Right cardiac atrium (tissue), 5 donors: ENCODE results near the gene INCENP. TPM values are rescaled to one million over a fixed set of nuclear protein-coding genes. Genes with fewer than 3 reads are reported as not detected.

Experiments
- ATAC-seq, 2 donors: fragments of 200-7000 bp; cut with Tn5 transposase; one replicate each; pipeline versions ENCODE4 v1.8.0 to v1.9.1; 2020; ENCODE audit warnings: moderate library complexity in 2 of 2, mild to moderate bottlenecking in 1 of 2
- DNase-seq, 3 donors: peaks; one replicate each; pipeline ENCODE4 v3.0.0-alpha.2; 2020
- H3K27ac ChIP-seq: one replicate; pipeline ENCODE4 v1.5.1; 2013; ENCODE audit warnings: mild to moderate bottlenecking, low read length, control low read depth, moderate library complexity
- H3K27me3 ChIP-seq: one replicate; pipeline ENCODE4 v1.6.1; 2013; ENCODE audit not compliant: control insufficient read depth, insufficient read depth
- H3K4me1 ChIP-seq: one replicate; pipeline ENCODE4 v1.6.1; 2013; ENCODE audit warnings: low read length; ENCODE audit not compliant: control insufficient read depth, insufficient read depth
- H3K4me3 ChIP-seq: one replicate; pipeline ENCODE4 v1.5.1; 2013; ENCODE audit warnings: low read length, control low read depth
- H3K9me3 ChIP-seq: one replicate; pipeline ENCODE4 v1.6.1; 2013; ENCODE audit warnings: low read length; ENCODE audit not compliant: control insufficient read depth
- WGBS: extraction: QIAGEN DNeasy Blood & Tissue Kit; methylation state at CpG from one replicate; pipeline ENCODE4 v1.1.7; 2013; 5-methylcytosine and 5-hydroxymethylcytosine counted together
- intact Hi-C, 4 donors: fragments of 100-400 bp; cut with DNase I; formaldehyde crosslinking; loops; one replicate each; pipeline versions ENCODE4 v1.11.0 to v1.14.0; 2022 to 2023
- polyA plus RNA-seq: library from polyadenylated mRNA; stranded (reverse); fragments of 200-250 nt; gene quantifications from one replicate; pipeline ENCODE4 v1.2.3, GENCODE V29; 2013
- total RNA-seq, 4 donors: library from RNA; stranded (reverse); fragmentation: NEBNext Ultra II Directional; extraction: Animal tissue kit (Norgen Biotek cat#: 25700); gene quantifications; one replicate each; pipeline ENCODE4 v1.2.1, GENCODE V29; 2021
- donor health status: healthy with polysubstance abuse.
- donor health status: DM: no; HTN: yes; CAD: no.
- donor health status: DM: no; HTN: no; CAD: no.
- donor health status: DM: no; HTN: yes; CAD: no; lungs with severe emphysema.
- donor health status: DM: yes; HTN: yes; CAD: no.

The INCENP gene
- total and polyA plus RNA-seq, 5 donors: 3.6 to 24.4 (median 17.9) TPM

DNA sequence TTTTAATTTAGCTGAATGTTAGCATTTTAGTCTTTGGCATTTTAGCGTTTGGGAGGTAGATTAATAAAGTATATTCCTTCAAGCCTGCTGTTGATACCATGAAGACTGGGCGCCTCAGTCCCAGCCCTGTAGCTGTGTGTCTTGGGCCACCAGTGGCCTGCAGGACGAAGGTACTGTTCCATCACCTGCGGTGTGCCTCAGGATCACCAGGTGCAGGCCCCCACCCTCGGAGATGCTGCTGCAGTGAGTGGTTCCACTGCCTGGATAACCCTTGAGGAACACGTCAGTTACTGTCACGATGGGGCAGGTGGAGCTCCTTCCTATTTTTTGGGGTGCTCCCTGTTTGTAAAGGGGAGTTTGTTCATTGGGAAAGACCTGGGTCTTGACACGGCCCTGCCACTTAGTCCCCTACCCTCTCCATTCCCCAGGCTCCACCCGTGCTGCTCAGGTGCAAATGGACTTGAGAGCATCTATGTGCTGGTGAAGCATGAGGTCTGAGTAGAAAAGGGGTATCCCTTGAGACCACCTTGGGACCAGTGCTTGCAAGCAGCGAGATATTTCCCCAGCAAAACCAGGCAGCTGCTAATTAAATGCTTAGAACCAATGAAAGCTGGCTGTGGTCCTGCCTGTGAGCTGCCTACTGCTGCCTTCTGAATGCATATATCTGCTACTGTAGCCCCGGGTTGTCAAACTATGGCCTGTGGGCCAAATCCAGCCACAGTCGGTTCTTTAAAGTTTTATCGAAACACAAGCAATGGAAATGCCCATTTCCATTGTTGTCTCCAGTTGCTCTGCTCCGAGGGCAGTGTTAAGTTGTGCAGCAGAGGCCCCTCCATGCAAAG lies 28.7 kb downstream of the INCENP start:
- Histone ChIP-seq H3K27me3 (no peaks in the 10 kb centered on the region), H3K9me3 (no peaks in the 10 kb centered on the region), H3K27ac (no peak overlapping the region), H3K4me1 (peaks cover 7% of the 10 kb centered on the region), H3K4me3 (no peak overlapping the region)
- DNase-seq: no peak
- ATAC-seq: peak in 1 of 2 donors; percentile 15
- 90% methylated on average over 14 of the region's 14 CpGs for WGBS
- intact Hi-C loops: no loop called here

DNA sequence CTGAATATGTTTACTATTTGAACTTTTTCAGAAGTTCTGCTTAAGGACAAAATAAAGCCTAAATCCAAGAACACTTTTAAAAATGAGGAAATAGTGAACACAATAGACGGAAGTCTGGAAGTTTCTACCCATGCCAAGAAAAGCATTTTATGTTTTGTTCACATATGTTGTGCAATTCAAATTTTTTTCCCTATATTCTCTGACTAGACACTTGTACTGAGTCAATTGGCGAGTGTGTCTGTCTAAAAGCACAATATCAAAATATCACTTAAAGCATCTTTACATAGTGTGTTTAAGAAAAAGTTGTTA lies 29.2 kb downstream of the INCENP start:
- WGBS: 70% methylated on average over 2 of the region's 2 CpGs
- intact Hi-C loops: no loop called here
- H3K4me1 ChIP-seq: peaks cover 7% of the 10 kb centered on the region
- H3K27me3 ChIP-seq: no peaks in the 10 kb centered on the region
- no peak overlapping the region for H3K4me3 ChIP-seq
- ATAC-seq (peak in 1 of 2 donors; percentile 34), DNase-seq (no peak)
- H3K9me3 ChIP-seq: no peaks in the 10 kb centered on the region
- no peak overlapping the region for H3K27ac ChIP-seq

DNA sequence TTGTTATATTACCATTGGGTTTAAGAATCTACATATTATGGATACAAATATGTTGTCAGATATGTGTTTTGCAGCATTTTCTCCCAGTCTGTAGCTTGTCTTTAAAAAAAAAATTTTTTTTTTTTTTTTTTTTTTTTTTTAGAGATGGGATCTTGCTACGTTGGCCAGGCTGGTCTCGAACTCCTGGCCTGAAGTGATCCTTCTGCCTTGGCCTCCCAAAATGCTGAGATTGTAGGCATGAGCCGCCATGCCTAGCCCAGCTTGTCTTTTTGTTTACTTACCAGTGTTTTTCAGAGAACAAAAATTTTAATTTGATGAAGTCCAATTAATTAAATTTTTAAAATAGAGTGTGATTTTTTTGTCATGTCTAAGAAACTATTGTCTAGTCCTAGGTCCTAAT lies 29.8 kb downstream of the INCENP start:
- intact Hi-C loops: no loop called here
- ATAC-seq: no peak
- no peak for DNase-seq
- Histone ChIP-seq H3K27ac (no peak overlapping the region), H3K4me1 (peaks cover 7% of the 10 kb centered on the region), H3K4me3 (no peak overlapping the region), H3K9me3 (no peaks in the 10 kb centered on the region), H3K27me3 (no peaks in the 10 kb centered on the region)
- WGBS: 82% methylated on average over 3 of the region's 3 CpGs

DNA sequence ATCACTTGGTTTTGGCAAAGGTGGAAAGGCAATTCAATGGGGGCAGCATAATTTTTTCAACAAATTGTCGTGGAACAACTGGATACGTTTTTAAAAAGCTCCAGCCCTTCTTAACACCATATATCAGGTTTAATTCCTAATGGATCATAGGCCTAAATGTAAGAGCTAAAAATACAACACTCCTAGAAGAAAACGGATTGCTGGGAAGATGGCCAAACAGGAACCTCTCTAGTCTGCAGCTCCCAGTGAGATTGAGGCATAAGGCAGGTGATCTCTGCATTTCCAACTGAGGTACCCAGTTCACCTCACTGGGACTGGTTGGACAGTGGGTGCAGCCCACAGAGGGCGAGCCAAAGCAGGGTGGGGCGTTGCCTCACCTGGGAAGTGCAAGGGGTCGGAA lies 33.8 kb downstream of the INCENP start:
- ATAC-seq (no peak), DNase-seq (no peak)
- H3K27me3 ChIP-seq: no peaks in the 10 kb centered on the region
- peaks cover under 1% of the 10 kb centered on the region for H3K4me1 ChIP-seq
- no peak overlapping the region for H3K27ac ChIP-seq
- H3K4me3 ChIP-seq: no peak overlapping the region
- intact Hi-C loops: no loop called here
- no peaks in the 10 kb centered on the region for H3K9me3 ChIP-seq
- 52% methylated on average over 6 of the region's 6 CpGs for WGBS

DNA sequence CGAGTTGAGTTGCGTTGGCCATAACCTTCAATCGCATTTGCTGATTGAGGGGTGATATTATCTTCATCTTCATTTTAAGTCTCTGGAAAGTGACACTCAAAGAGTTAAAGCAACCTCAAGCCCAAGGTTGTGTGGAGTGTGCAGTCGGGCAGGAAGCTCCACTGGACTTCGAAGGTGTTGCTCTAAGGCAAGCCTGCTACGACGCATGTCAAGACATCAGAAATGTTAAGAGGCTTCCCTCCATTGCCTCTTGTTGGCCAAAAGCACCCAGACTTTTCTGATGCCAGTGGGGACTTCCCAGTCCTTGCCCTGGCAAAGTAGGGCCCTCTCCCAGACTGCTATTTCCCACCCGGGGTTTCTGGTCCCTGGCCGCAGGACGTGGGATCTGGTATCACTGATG lies 42.6 kb downstream of the INCENP start:
- Histone ChIP-seq H3K27ac (no peak overlapping the region), H3K9me3 (no peaks in the 10 kb centered on the region), H3K27me3 (no peaks in the 10 kb centered on the region), H3K4me3 (no peak overlapping the region), H3K4me1 (no peaks in the 10 kb centered on the region)
- DNase-seq (no peak), ATAC-seq (no peak)
- 79% methylated on average over 10 of the region's 10 CpGs for WGBS
- intact Hi-C loops: no loop called here

DNA sequence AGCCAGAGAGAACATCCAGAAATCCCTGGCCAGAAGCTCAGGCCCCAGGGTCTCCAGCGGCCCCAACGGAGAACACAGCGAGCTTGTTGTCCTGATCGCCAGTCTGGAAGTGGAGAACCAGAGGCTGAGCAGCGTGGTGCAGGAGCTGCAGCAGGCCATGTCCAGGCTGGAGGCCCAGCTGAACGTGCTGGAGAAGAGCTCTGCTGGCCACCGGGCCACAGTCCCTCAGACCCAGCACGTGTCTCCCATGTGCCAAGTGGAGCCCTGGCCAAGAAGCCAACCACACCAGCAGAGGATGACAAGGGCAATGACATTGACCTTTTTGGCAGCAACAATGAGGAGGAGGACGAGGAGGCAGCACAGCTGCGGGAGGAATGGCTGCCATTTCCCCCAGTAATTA lies 45.6 kb downstream of the INCENP start:
- ATAC-seq (peak; percentile 40 to 68), DNase-seq (peak in 1 of 3 donors; percentile 71)
- H3K4me3 ChIP-seq: no peak overlapping the region
- intact Hi-C loops: no loop called here
- H3K9me3 ChIP-seq: no peaks in the 10 kb centered on the region
- no peaks in the 10 kb centered on the region for H3K27me3 ChIP-seq
- H3K4me1 ChIP-seq: no peaks in the 10 kb centered on the region
- no peak overlapping the region for H3K27ac ChIP-seq
- WGBS: 62% methylated on average over 10 of the region's 10 CpGs

DNA sequence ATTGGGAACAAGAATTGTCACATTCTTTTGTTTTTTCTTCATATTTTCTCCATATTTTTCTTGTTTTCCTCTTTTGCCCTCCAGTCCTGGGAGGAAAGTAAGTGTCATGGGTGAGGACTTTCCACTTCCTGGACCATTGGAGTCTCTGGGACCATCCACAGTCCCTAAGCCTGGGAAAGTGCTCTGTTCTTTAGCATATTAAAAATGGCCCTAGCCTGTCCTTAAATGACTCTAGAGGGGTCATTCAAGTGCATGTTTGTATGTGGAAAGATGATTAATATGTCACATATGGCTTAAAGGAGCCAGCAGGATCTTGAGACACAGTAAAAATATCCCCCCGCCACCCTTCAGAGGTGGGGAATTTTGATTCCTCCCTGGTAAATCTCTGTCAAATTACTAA lies 46.1 kb downstream of the INCENP start:
- H3K9me3 ChIP-seq: no peaks in the 10 kb centered on the region
- no peak for DNase-seq
- ATAC-seq: peak in 1 of 2 donors; percentile 25
- H3K4me3 ChIP-seq: no peak overlapping the region
- H3K27ac ChIP-seq: no peak overlapping the region
- H3K27me3 ChIP-seq: no peaks in the 10 kb centered on the region
- no peaks in the 10 kb centered on the region for H3K4me1 ChIP-seq
- intact Hi-C loops: loop anchor here in 3 of 4 donors (5.0 to 10.0 kb wide), 2 partner anchors 137 to 145 kb away; no protein-coding TSS in a partner anchor
- 84% methylated on average over 1 of the region's 1 CpG for WGBS

DNA sequence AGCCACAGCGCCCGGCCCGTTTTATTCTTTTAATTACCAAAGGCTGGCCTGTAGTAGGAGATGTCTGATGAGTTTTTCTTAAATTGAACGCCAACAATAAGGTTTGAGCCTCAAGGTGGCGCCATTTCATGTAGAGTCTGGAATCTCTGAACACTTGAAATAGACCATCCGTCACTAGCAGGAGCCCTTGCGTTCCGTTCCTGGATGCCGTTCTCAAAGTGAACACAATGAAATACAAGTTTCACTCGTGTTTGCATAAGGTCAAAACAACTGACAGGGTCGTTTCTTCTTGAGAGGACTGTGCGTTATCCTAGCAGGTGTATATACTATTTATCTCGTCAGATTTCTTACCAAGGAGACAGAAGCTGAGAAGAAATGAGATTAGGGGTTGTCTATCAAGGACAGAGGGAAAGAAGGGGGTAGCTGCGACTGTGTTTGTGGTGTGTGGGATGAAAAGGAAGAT lies 47.5 kb downstream of the INCENP start:
- Histone ChIP-seq H3K4me1 (no peaks in the 10 kb centered on the region), H3K27me3 (no peaks in the 10 kb centered on the region), H3K9me3 (no peaks in the 10 kb centered on the region), H3K4me3 (no peak overlapping the region), H3K27ac (no peak overlapping the region)
- WGBS: 3% methylated on average over 14 of the region's 14 CpGs
- intact Hi-C loops: loop anchor here in 3 of 4 donors (5.0 to 10.0 kb wide), 2 partner anchors 136 to 144 kb away; no protein-coding TSS in a partner anchor
- ATAC-seq (peak; percentile 73 to 83), DNase-seq (peak; percentile 65 to 87 (median 74))

DNA sequence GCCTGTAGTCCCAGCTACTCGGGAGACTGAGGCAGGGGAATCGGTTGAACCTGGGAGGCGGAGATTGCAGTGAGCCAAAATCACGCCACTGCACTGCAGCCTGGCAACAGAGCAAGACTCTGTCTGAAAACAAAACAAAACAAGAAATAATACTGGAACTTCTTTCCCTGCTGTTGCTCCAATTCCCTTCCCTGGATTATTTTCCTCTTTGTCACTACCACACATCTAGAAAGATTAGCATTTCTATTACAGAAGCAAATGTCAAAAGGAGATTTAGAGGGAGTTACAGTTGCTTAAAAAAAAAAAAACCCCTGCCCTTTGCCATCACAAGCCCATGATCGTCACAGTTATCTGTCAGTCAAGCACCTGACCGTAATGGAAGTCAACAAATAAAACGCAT lies 48.5 kb downstream of the INCENP start:
- intact Hi-C loops: loop anchor here in 3 of 4 donors (5.0 to 10.0 kb wide), 2 partner anchors 135 to 143 kb away; no protein-coding TSS in a partner anchor
- Histone ChIP-seq H3K9me3 (no peaks in the 10 kb centered on the region), H3K27me3 (no peaks in the 10 kb centered on the region), H3K27ac (no peak overlapping the region), H3K4me1 (no peaks in the 10 kb centered on the region), H3K4me3 (no peak overlapping the region)
- ATAC-seq (no peak), DNase-seq (no peak)
- 58% methylated on average over 7 of the region's 7 CpGs for WGBS

DNA sequence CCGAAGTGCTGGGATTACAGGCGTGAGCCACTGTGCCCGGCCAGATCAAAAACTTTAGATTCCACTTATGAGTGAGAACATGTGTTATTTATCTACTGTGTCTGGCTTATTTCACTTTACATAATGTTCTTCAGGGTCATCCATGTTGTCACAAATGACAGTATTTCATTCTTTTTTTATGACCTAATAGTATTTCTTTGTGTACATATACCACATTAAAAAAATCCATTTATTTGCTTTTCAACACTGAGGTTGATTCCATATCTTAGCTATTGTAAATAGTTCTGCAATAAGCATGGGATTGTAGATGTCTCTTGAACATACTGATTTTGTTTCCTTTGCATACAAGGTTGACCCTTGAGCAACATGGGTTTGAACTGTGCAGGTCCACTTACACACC lies 53.0 kb downstream of the INCENP start:
- WGBS: 79% methylated on average over 3 of the region's 3 CpGs
- Histone ChIP-seq H3K9me3 (no peaks in the 10 kb centered on the region), H3K4me3 (no peak overlapping the region), H3K27ac (no peak overlapping the region), H3K4me1 (no peaks in the 10 kb centered on the region), H3K27me3 (no peaks in the 10 kb centered on the region)
- ATAC-seq: no peak
- intact Hi-C loops: loop anchor here in 2 of 4 donors (10.0 kb wide), 1 partner anchor 138 kb away; no protein-coding TSS in a partner anchor
- DNase-seq: no peak

DNA sequence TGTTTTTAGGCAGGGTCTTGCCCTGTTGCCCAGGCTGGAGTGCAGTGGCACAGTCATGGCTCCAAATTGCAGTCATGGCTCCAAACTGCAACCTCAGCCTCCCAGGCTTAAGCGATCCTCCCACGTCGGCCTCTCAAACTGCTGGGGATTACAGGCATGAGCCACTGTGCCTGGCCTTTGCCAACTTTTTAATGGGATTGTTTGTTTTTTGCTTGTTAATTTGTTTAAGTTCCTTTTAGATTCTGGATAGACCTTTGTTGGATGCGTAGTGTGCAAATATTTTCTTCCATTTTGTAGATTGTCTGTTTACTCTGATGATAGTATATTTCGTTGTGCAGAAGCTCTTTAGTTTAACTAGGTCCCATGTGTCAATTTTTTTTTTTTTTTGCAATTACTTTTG lies 56.2 kb downstream of the INCENP start:
- intact Hi-C loops: loop anchor here in 2 of 4 donors (10.0 kb wide), 1 partner anchor 135 kb away; no protein-coding TSS in a partner anchor
- H3K27ac ChIP-seq: no peak overlapping the region
- 85% methylated on average over 5 of the region's 5 CpGs for WGBS
- ATAC-seq (no peak), DNase-seq (no peak)
- no peaks in the 10 kb centered on the region for H3K27me3 ChIP-seq
- no peaks in the 10 kb centered on the region for H3K9me3 ChIP-seq
- no peak overlapping the region for H3K4me3 ChIP-seq
- H3K4me1 ChIP-seq: no peaks in the 10 kb centered on the region
